IPS-15b (cell line): ENCODE results near the gene GPR155.

Experiments used
- H3K27me3 ChIP-seq: one replicate; pipeline ENCODE4 v1.6.1; 2013; ENCODE audit warnings: low read length; ENCODE audit not compliant: control insufficient read depth, insufficient read depth
- H3K36me3 ChIP-seq: one replicate; pipeline ENCODE4 v1.6.1; 2013; ENCODE audit warnings: low read length; ENCODE audit not compliant: control insufficient read depth, insufficient read depth
- H3K4me1 ChIP-seq: one replicate; pipeline ENCODE4 v1.6.1; 2013; ENCODE audit warnings: mild to moderate bottlenecking, low read length; ENCODE audit not compliant: control insufficient read depth, insufficient read depth
- H3K4me3 ChIP-seq: one replicate; pipeline ENCODE4 v1.5.1; 2013; ENCODE audit warnings: low read depth, low read length
- H3K9ac ChIP-seq: one replicate; pipeline ENCODE4 v1.6.1; 2013; ENCODE audit warnings: low read depth, mild to moderate bottlenecking, low read length
- H3K9me3 ChIP-seq: one replicate; pipeline ENCODE4 v1.6.1; 2013; ENCODE audit warnings: mild to moderate bottlenecking, low read length; ENCODE audit not compliant: control insufficient read depth, insufficient read depth

Gene GPR155

GRCh38 chr2:174449033-174449432 is 37.8 kb downstream of the GPR155 start:
- Histone ChIP-seq H3K36me3 (no peaks in the 10 kb centered on the region), H3K4me3 (no peak overlapping the region)

GRCh38 chr2:174446531-174446930 is 40.3 kb downstream of the GPR155 start:
- H3K9me3 ChIP-seq: no peaks in the 10 kb centered on the region
- no peak overlapping the region for H3K9ac ChIP-seq
- no peak overlapping the region for H3K4me3 ChIP-seq
- H3K36me3 ChIP-seq: no peaks in the 10 kb centered on the region
- H3K27me3 ChIP-seq: no peaks in the 10 kb centered on the region
- H3K4me1 ChIP-seq: peaks cover 3% of the 10 kb centered on the region

More at GRCh38 chr2:174449033-174449432, 37.8 kb downstream of the GPR155 start:
- Histone ChIP-seq H3K27me3 (no peaks in the 10 kb centered on the region), H3K4me1 (peaks cover 3% of the 10 kb centered on the region), H3K9me3 (no peaks in the 10 kb centered on the region), H3K9ac (no peak overlapping the region)

- Histone ChIP-seq H3K36me3 (no peaks in the 10 kb centered on the region), H3K27me3 (no peaks in the 10 kb centered on the region), H3K4me1 (peaks cover 3% of the 10 kb centered on the region)
These were observed 41.6 kb downstream of the GPR155 start for GRCh38 chr2:174445248-174445647.

GRCh38 chr2:174444761-174445160 is 42.1 kb downstream of the GPR155 start:
- Histone ChIP-seq H3K4me3 (no peak overlapping the region), H3K36me3 (no peaks in the 10 kb centered on the region), H3K9ac (no peak overlapping the region), H3K9me3 (no peaks in the 10 kb centered on the region), H3K4me1 (peaks cover 3% of the 10 kb centered on the region), H3K27me3 (no peaks in the 10 kb centered on the region)

More at GRCh38 chr2:174445248-174445647, 41.6 kb downstream of the GPR155 start:
- H3K4me3 ChIP-seq: no peak overlapping the region
- no peak overlapping the region for H3K9ac ChIP-seq
- H3K9me3 ChIP-seq: no peaks in the 10 kb centered on the region

DNA sequence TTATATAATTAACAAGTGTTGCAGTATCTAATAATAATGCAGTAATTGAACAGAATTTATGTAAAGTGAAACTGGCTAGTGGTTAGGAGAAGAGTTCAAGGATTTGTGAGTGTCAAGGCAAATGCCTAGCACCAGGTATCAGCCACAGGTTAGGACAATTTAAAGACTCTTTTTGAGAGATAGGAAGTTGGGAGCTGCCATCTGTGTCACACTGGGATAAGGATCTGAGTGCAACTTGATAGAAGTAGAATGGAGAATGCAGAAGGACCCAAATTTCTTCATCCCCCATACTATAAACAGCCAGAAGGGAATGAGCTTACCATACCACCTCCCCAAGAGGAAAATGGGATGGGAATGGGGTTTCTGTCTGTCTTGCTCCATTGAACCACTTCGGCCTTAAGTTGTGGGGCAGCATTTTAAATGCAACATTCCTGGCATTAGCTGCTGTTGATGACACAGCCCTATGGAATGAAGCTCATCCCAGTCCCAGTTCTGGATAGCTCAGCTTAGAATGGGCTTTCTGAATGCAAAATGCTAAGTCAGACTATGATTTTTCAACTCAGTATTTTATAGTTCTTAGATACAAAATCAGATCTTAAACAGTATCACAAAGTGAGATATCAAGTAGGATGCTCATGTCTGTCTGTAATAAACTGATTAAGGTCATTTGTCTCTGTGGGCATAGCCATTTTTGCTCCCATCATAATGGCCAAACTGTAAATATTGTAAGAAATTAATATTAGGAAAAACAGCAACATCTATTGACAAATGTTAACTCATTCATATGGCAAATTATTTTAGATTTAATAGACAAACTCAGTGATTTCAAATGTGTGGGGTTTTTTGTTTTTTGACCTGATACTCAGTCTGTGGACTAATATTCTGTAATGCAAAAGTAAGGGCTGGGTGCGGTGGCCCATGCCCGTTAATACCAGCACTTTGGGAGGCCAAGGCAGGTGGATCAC is 44.0 kb downstream of the GPR155 start:
- Histone ChIP-seq H3K9ac (no peak overlapping the region), H3K9me3 (no peaks in the 10 kb centered on the region), H3K27me3 (no peaks in the 10 kb centered on the region), H3K4me1 (peaks cover 3% of the 10 kb centered on the region), H3K36me3 (no peaks in the 10 kb centered on the region), H3K4me3 (no peak overlapping the region)

- Histone ChIP-seq H3K9ac (no peak overlapping the region), H3K4me1 (peaks cover under 1% of the 10 kb centered on the region), H3K27me3 (no peaks in the 10 kb centered on the region), H3K36me3 (no peaks in the 10 kb centered on the region), H3K4me3 (no peak overlapping the region), H3K9me3 (no peaks in the 10 kb centered on the region)
These were observed 46.9 kb downstream of the GPR155 start for GRCh38 chr2:174439950-174440349.

DNA sequence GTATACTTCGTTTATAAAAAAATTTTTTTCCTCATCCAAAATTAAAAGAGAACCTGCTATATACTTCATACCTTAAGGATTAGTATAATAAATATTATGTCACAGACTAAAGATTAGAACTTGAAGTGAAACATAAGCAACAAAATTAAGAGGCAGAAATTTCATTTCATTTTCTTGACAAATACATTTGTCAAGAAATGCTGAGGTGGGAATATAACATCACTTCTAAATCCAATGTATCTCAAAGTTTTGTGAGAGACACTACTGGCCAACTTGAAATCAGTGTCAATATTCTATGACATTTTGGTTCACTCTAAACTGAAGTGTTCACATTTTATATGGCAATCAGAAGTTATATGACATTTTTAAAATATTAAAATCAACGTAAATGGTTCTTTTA is 47.5 kb downstream of the GPR155 start:
- H3K4me1 ChIP-seq: no peaks in the 10 kb centered on the region
- H3K27me3 ChIP-seq: no peaks in the 10 kb centered on the region
- no peaks in the 10 kb centered on the region for H3K9me3 ChIP-seq
- H3K4me3 ChIP-seq: no peak overlapping the region
- no peak overlapping the region for H3K9ac ChIP-seq
- no peaks in the 10 kb centered on the region for H3K36me3 ChIP-seq

DNA sequence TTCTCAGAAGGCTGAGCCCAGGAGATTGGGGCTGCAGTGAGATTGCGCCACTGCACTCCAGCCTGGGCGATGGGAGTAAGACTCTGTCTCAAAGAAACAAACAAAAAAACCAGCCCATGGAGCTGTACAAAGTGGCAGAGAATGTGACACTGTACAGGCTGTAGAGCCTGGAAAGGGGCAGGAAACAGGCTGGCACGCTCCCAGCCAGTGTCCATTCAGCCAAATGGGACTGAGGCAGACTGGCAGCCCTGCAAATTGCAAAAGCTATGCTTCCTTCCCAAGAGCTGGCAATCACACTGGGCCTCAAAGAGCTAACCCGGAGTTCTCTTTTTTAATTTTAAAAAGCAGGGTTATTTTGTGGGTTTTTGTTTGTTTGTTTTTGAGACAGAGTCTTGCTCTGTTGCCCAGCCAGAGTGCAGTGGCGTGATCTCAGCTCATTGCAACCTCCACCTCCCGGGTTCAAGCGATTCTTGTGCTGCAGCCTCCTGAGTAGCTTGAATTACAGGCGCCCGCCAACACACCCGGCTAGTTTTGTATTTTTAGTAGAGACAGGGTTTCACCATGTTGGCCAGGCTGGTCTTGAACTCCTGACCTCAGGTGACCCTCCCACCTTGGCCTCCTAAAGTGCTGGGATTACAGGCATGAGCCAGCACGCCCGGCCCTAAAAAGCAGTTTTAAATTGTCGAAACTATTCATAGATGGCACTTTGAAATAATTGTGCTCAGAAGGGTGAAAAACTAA is 48.5 kb downstream of the GPR155 start:
- Histone ChIP-seq H3K9ac (no peak overlapping the region), H3K4me1 (no peaks in the 10 kb centered on the region), H3K27me3 (no peaks in the 10 kb centered on the region), H3K4me3 (no peak overlapping the region), H3K36me3 (no peaks in the 10 kb centered on the region), H3K9me3 (no peaks in the 10 kb centered on the region)

GRCh38 chr2:174436351-174436750 is 50.5 kb downstream of the GPR155 start:
- Histone ChIP-seq H3K9ac (no peak overlapping the region), H3K4me1 (no peaks in the 10 kb centered on the region), H3K36me3 (no peaks in the 10 kb centered on the region), H3K4me3 (no peak overlapping the region), H3K9me3 (no peaks in the 10 kb centered on the region), H3K27me3 (no peaks in the 10 kb centered on the region)

- H3K36me3 ChIP-seq: no peaks in the 10 kb centered on the region
- no peaks in the 10 kb centered on the region for H3K27me3 ChIP-seq
- H3K4me1 ChIP-seq: no peaks in the 10 kb centered on the region
- H3K4me3 ChIP-seq: no peak overlapping the region
- no peak overlapping the region for H3K9ac ChIP-seq
- no peaks in the 10 kb centered on the region for H3K9me3 ChIP-seq
These were observed 54.9 kb downstream of the GPR155 start for GRCh38 chr2:174431902-174432301.

DNA sequence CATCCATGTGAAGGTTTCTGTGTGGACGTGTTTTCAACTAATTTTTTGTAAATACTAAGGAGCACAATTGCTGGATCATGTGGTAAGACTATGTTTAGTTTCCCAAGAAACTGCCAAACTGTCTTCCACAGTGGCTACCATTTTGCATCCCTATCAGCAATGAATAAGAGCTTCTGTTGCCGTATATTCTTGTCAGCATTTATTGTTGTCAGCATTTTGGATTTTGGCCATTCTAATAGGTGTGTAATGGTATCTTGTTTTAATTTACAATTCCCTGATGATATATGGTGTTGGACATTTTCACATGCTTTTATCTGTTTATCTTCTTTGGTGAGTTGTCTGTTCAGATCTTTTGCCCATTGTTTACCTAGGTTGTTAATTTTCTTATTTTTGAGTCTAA is 56.8 kb downstream of the GPR155 start:
- Histone ChIP-seq H3K9ac (no peak overlapping the region), H3K4me1 (no peaks in the 10 kb centered on the region), H3K36me3 (no peaks in the 10 kb centered on the region), H3K4me3 (no peak overlapping the region), H3K9me3 (no peaks in the 10 kb centered on the region), H3K27me3 (no peaks in the 10 kb centered on the region)

DNA sequence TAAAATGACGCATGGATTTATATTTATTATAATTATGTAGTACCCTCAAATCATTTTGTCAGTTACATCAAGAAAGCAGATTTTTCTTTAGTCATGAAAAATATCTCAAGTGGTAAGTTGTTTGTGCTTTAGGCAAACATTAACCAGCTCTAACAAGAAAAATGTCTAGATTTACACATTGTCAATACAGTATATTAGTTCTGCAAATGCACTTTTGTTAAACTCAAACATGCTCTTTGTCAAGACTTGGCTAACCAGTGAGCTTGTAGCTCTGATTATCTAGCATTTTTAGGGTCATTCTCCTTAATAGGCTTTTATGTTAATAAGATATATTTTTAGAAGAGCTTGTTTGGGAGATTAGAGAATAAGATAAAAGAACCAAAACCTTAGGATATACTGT is 58.6 kb downstream of the GPR155 start:
- no peaks in the 10 kb centered on the region for H3K36me3 ChIP-seq
- H3K9ac ChIP-seq: no peak overlapping the region
- no peaks in the 10 kb centered on the region for H3K9me3 ChIP-seq
- H3K27me3 ChIP-seq: no peaks in the 10 kb centered on the region
- no peak overlapping the region for H3K4me3 ChIP-seq
- H3K4me1 ChIP-seq: no peaks in the 10 kb centered on the region
